Tibial nerve (tissue), 4 donors: Measurements from ENCODE around the gene DNAH3. TPM values are rescaled to one million over a fixed set of nuclear protein-coding genes. Genes with fewer than 3 reads are reported as not detected.
"Not testable (repeated sequence)": the region's sequence is repeated elsewhere in the genome, so short reads cannot be mapped to it uniquely, and the experiment has no call there.

Experiments
- DNase-seq, 2 donors: peaks; one replicate each; pipeline ENCODE4 v3.0.0-alpha.2; 2019; ENCODE audit warnings: low spot score in 2 of 2
- H3K27ac ChIP-seq, 4 donors: fragments of 200-600 bp; sonication (generic) in 3 of 4; one replicate each; pipeline ENCODE4 v1.5.1; 2017 to 2019; ENCODE audit warnings: mild to moderate bottlenecking in 1 of 4
- H3K27me3 ChIP-seq, 2 donors: fragments of 200-600 bp; sonication (generic) in 1 of 2; one replicate each; pipeline versions ENCODE4 v1.5.1 to v1.6.0; 2017 to 2019
- H3K36me3 ChIP-seq, 3 donors: fragments of 200-600 bp; sonication (generic); one replicate each; pipeline ENCODE4 v1.5.1; 2018 to 2019
- H3K4me1 ChIP-seq, 4 donors: fragments of 200-600 bp; sonication (generic) in 3 of 4; one replicate each; pipeline ENCODE4 v1.5.1; 2017 to 2019
- H3K4me3 ChIP-seq, 4 donors: fragments of 200-600 bp; sonication (generic) in 3 of 4; one replicate each; pipeline ENCODE4 v1.5.1; 2017 to 2019; ENCODE audit warnings: mild to moderate bottlenecking in 1 of 4, moderate library complexity in 1 of 4
- H3K9me3 ChIP-seq, 4 donors: fragments of 200-600 bp; sonication (generic) in 3 of 4; one replicate each; pipeline ENCODE4 v1.5.1; 2017 to 2019
- EP300 ChIP-seq, 2 donors: sonication (generic); formaldehyde crosslinking; IDR thresholded peaks; one replicate each; pipeline ENCODE4 v1.6.1; 2017; ENCODE audit warnings: antibody characterized with exemption in 2 of 2, mild to moderate bottlenecking in 1 of 2
- POLR2A ChIP-seq, 2 donors: fragments of 450-650 bp; IDR thresholded peaks; one replicate each; pipeline ENCODE4 v1.6.1; 2017; ENCODE audit warnings: antibody characterized with exemption in 2 of 2, mild to moderate bottlenecking in 2 of 2, moderate library complexity in 2 of 2
- WGBS, 2 donors: methylation state at CpG; one replicate each; pipeline ENCODE4 v1.1.5; 2018; 5-methylcytosine and 5-hydroxymethylcytosine counted together
- total RNA-seq, 4 donors: library from RNA; depleted of rRNA; stranded (reverse); fragments of >200 nt; gene quantifications; one replicate each; pipeline ENCODE4 v1.1.0, GENCODE V29; 2016
- TF ChIP-seq, protein P1 (sequence below), 5 experiments: fragments of 200-600 bp in 3 of 5; fragments of 450-650 bp in 2 of 5; sonication (generic) in 3 of 5; IDR thresholded peaks; one replicate each; pipeline ENCODE4 v1.5.1; 2016 to 2019; ENCODE audit warnings: antibody characterized with exemption in 5 of 5, mild to moderate bottlenecking in 3 of 5, moderate library complexity in 2 of 5

Gene DNAH3
- total RNA-seq, 4 donors from 2014 or later, result not detected

DNA sequence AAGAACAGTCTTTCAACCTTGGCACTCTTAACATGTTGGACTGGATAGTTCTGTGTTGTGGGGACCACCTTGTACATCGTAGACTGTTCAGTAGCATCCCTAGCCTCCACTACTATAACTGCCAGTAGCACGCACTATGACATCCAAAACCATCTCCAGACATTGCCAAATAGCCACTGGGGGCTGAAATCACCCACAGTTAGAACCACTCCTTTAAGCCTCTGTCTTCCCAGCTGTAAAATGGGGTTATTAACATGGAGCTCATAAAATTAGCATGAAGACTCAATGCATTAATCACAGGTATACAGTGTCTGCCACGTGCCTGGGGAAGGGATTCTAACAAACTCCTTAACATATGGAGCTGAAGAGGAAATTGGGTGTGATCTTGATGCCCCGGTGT, 200.4 kb downstream of the DNAH3 start:
- TF ChIP-seq POLR2A (IDR thresholded peaks at IDR 0.05) (no peak), EP300 (IDR thresholded peaks at IDR 0.05) (no peak)
- TF ChIP-seq, protein P1, sequence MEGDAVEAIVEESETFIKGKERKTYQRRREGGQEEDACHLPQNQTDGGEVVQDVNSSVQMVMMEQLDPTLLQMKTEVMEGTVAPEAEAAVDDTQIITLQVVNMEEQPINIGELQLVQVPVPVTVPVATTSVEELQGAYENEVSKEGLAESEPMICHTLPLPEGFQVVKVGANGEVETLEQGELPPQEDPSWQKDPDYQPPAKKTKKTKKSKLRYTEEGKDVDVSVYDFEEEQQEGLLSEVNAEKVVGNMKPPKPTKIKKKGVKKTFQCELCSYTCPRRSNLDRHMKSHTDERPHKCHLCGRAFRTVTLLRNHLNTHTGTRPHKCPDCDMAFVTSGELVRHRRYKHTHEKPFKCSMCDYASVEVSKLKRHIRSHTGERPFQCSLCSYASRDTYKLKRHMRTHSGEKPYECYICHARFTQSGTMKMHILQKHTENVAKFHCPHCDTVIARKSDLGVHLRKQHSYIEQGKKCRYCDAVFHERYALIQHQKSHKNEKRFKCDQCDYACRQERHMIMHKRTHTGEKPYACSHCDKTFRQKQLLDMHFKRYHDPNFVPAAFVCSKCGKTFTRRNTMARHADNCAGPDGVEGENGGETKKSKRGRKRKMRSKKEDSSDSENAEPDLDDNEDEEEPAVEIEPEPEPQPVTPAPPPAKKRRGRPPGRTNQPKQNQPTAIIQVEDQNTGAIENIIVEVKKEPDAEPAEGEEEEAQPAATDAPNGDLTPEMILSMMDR (IDR thresholded peaks at IDR 0.05), result no peak
- H3K4me1 ChIP-seq, result no peaks in the 10 kb centered on the region
- no peak overlapping the region for H3K27ac ChIP-seq
- no peak for DNase-seq
- no peaks in the 10 kb centered on the region for H3K36me3 ChIP-seq
- WGBS, 2 donors, result 90 to 92% methylated on average over 4 of the region's 4 CpGs
- H3K4me3 ChIP-seq, result no peak overlapping the region
- no peaks in the 10 kb centered on the region for H3K9me3 ChIP-seq
- H3K27me3 ChIP-seq, result no peaks in the 10 kb centered on the region

DNA sequence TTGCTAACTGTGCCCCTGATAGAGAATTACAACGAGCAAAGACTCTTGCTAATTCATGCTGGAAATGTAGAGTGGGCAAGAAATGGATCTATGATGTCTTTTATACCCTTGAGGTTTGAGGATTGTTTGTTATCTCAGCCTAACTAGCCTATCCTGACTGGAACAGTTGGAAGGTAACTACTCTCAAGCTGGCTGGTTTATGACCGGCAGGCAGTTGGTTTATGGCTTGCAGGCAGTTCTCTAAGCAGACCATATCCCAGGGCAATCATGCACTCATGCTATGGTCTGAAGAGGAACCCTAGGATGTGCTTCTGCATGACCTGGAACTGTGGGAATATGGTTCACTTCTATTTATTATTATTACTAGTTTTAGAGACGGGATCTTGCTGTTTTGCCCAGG, 201.0 kb downstream of the DNAH3 start:
- H3K9me3 ChIP-seq, result no peaks in the 10 kb centered on the region
- WGBS, 2 donors, result 62 to 65% methylated on average over 3 of the region's 3 CpGs
- no peak overlapping the region for H3K27ac ChIP-seq
- no peaks in the 10 kb centered on the region for H3K4me1 ChIP-seq
- no peaks in the 10 kb centered on the region for H3K36me3 ChIP-seq
- no peak overlapping the region for H3K4me3 ChIP-seq
- TF ChIP-seq POLR2A (IDR thresholded peaks at IDR 0.05) (no peak), EP300 (IDR thresholded peaks at IDR 0.05) (no peak)
- TF ChIP-seq, protein P1 (IDR thresholded peaks at IDR 0.05), result no peak
- H3K27me3 ChIP-seq, result no peaks in the 10 kb centered on the region
- DNase-seq, result no peak

DNA sequence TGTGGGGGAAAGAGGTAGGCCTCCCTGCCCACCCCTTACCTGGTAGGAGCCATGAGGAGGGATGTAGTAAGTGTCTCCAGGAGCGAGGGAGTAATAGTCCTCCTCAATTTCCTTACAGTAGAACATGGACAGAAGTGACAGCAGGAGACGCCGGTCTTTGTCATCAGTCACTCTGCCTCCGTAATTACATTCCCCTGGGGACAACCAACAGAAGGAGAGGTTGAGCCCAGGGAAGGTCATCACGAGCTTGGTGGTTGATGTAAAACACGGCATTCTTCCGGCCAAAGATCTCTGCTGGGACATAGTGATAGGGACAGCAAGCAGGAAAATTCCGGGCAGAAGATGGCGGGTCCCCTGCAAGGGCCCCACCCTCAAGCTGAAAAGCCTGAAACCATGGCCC, 202.2 kb downstream of the DNAH3 start:
- Histone ChIP-seq H3K4me3 (no peak overlapping the region), H3K27me3 (no peaks in the 10 kb centered on the region), H3K36me3 (no peaks in the 10 kb centered on the region), H3K27ac (no peak overlapping the region), H3K4me1 (no peaks in the 10 kb centered on the region), H3K9me3 (no peaks in the 10 kb centered on the region)
- 80 to 88% methylated on average over 9 of the region's 9 CpGs for WGBS, 2 donors
- TF ChIP-seq, protein P1 (IDR thresholded peaks at IDR 0.05), result no peak
- TF ChIP-seq EP300 (IDR thresholded peaks at IDR 0.05) (no peak), POLR2A (IDR thresholded peaks at IDR 0.05) (no peak)
- no peak for DNase-seq

DNA sequence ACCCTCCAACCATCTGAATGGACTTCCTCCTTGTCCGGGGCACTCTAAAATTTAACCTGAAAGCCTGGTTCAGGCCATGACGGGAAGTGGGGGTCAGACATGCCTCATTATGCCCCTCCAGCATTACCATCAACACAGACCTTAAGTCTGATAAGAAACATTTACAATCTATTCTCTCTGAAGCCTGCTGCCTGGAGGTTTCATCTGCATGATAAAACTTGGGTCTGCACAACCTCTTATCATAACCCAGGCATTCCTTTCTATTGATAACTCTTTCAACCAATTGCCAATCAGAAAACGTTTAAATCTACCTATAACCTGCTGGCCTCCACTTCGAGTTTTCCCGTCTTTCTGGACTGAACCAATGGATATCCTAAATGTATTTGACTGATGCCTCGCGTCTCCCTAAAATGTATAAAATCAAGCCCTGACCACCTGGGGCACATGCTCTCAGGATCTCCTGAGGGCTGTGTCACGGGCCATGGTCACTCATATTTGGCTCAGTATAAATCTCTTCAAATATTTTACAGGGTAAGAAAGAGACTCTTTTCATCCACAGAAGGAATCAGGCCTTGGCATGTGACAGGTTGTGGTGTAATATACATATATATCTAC, 204.5 kb downstream of the DNAH3 start:
- H3K36me3 ChIP-seq, result no peaks in the 10 kb centered on the region
- 88 to 89% methylated on average over 8 of the region's 8 CpGs for WGBS, 2 donors
- H3K27me3 ChIP-seq, result no peaks in the 10 kb centered on the region
- no peak for DNase-seq
- H3K4me1 ChIP-seq, result no peaks in the 10 kb centered on the region
- H3K27ac ChIP-seq, result no peak overlapping the region
- no peak for TF ChIP-seq POLR2A (IDR thresholded peaks at IDR 0.05)
- TF ChIP-seq, protein P1 (IDR thresholded peaks at IDR 0.05), result no peak
- TF ChIP-seq EP300 (IDR thresholded peaks at IDR 0.05), result no peak
- no peak overlapping the region for H3K4me3 ChIP-seq
- no peaks in the 10 kb centered on the region for H3K9me3 ChIP-seq

DNA sequence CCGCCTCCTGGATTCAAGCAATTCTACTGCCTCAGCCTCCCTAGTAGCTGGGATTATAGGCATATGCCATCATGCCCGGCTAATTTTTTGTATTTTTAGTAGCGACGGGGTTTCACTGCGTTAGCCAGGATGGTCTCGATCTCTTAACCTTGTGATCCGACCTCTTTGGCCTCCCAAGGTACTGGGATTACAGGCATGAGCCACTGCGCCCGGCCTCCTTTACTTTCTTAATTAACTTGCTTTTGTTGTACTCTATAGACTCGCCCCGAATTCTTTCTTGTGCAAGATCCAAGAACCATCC, 205.1 kb downstream of the DNAH3 start:
- not testable (repeated sequence) for H3K36me3 ChIP-seq, H3K9me3 ChIP-seq, H3K27me3 ChIP-seq, DNase-seq, H3K27ac ChIP-seq, H3K4me3 ChIP-seq, H3K4me1 ChIP-seq
- 92% methylated on average over 11 of the region's 11 CpGs for WGBS, 2 donors
